NOMO-1 treated with dmso at 0.1 percent for 144 hours (cell line): ENCODE measurements around the gene MPRIP.
A peak's percentile ranks its signal among the peaks of the same experiment; 100 is the strongest.
"Not testable (repeated sequence)": the region's sequence is repeated elsewhere in the genome, so short reads cannot be mapped to it uniquely, and the experiment has no call there.

Experiments used
- DNase-seq: peaks from one replicate; lab custom pipeline; 2025; ENCODE audit not compliant: unreplicated experiment; lab: John Stamatoyannopoulos, UW

MPRIP gene

GRCh38 chr17:17142556-17142955, 100.3 kb downstream of the MPRIP start:
- no peak for DNase-seq

- no peak for DNase-seq
Observed at GRCh38 chr17:17143501-17143900, 101.2 kb downstream of the MPRIP start.

- DNase-seq: no peak
Observed at GRCh38 chr17:17144061-17144460, 101.8 kb downstream of the MPRIP start.

- no peak for DNase-seq
Observed at GRCh38 chr17:17144916-17145665, 102.8 kb downstream of the MPRIP start.

- DNase-seq: no peak
Observed at GRCh38 chr17:17146786-17147406, 104.6 kb downstream of the MPRIP start.

- DNase-seq: no peak
Observed at GRCh38 chr17:17147821-17148220, 105.6 kb downstream of the MPRIP start.

- peak; percentile 71 for DNase-seq
Observed at GRCh38 chr17:17149520-17150447, 107.5 kb downstream of the MPRIP start.

GRCh38 chr17:17150448-17150800, 108.2 kb downstream of the MPRIP start:
- peak; percentile 55 for DNase-seq

- no peak for DNase-seq
Observed at GRCh38 chr17:17151055-17151454, 108.8 kb downstream of the MPRIP start.

GRCh38 chr17:17151541-17151940, 109.3 kb downstream of the MPRIP start:
- DNase-seq: no peak

- no peak for DNase-seq
Observed at GRCh38 chr17:17151962-17152361, 109.7 kb downstream of the MPRIP start.

GRCh38 chr17:17152385-17152784, 110.1 kb downstream of the MPRIP start:
- no peak for DNase-seq

GRCh38 chr17:17153071-17153470, 110.8 kb downstream of the MPRIP start:
- DNase-seq: no peak

- DNase-seq: no peak
Observed at GRCh38 chr17:17153709-17154108, 111.5 kb downstream of the MPRIP start.

GRCh38 chr17:17154556-17154955, 112.3 kb downstream of the MPRIP start:
- DNase-seq: no peak

GRCh38 chr17:17154981-17155380, 112.7 kb downstream of the MPRIP start:
- DNase-seq: no peak

- no peak for DNase-seq
Observed at GRCh38 chr17:17155568-17155967, 113.3 kb downstream of the MPRIP start.

GRCh38 chr17:17156107-17156506, 113.8 kb downstream of the MPRIP start:
- DNase-seq: no peak

GRCh38 chr17:17156511-17156910, 114.3 kb downstream of the MPRIP start:
- no peak for DNase-seq

GRCh38 chr17:17157041-17157440, 114.8 kb downstream of the MPRIP start:
- DNase-seq: no peak

GRCh38 chr17:17158506-17158905, 116.2 kb downstream of the MPRIP start:
- DNase-seq: not testable (repeated sequence)

GRCh38 chr17:17159571-17159970, 117.3 kb downstream of the MPRIP start:
- DNase-seq: no peak
